Lower leg skin (tissue), 3 donors: ENCODE data around the gene RFX2.

ENCODE experiments used
- POLR2A ChIP-seq, 2 donors: fragments of 450-650 bp; IDR thresholded peaks; one replicate each; pipeline ENCODE4 v1.6.1; 2016 to 2017; ENCODE audit warnings: antibody characterized with exemption in 2 of 2, mild to moderate bottlenecking in 1 of 2, moderate library complexity in 1 of 2
- TF ChIP-seq, protein P1 (sequence below), 3 donors: fragments of 450-650 bp; IDR thresholded peaks; one replicate each; pipeline ENCODE4 v1.5.1; 2016; ENCODE audit warnings: antibody characterized with exemption in 3 of 3, mild to moderate bottlenecking in 3 of 3, moderate library complexity in 2 of 3

DNA sequence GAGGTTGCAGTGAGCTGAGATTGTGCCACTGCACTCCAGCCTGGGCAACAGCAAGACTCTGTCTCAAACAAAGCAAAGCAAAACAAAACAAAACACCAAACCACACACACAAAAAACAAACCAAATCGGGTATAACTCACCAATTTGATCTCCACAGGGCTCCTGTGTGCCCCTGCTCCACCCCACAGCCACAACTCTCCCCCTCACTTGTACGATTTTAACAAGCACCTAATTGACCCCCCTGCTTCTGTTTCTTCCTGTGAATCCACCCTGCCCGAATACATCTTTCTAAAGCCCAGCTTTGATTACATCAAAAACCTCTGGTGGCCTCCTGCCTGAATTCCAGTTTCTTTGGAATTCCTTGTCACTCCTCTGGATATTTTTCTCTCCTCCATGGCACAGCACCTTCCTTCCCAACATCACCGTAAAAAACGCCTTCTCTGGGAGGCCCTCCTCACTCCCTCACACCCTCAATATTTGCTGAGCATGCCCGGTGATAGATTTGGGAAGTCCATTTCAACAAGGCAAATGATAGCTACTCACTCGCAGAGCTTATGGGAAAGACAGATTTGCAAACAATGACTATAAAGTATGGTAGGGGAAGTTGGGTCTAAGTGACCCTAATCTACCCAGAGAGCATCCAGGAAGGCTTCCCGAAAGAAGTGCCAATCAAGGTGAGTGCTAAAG lies 120.8 kb downstream of the RFX2 start:
- TF ChIP-seq, protein P1, sequence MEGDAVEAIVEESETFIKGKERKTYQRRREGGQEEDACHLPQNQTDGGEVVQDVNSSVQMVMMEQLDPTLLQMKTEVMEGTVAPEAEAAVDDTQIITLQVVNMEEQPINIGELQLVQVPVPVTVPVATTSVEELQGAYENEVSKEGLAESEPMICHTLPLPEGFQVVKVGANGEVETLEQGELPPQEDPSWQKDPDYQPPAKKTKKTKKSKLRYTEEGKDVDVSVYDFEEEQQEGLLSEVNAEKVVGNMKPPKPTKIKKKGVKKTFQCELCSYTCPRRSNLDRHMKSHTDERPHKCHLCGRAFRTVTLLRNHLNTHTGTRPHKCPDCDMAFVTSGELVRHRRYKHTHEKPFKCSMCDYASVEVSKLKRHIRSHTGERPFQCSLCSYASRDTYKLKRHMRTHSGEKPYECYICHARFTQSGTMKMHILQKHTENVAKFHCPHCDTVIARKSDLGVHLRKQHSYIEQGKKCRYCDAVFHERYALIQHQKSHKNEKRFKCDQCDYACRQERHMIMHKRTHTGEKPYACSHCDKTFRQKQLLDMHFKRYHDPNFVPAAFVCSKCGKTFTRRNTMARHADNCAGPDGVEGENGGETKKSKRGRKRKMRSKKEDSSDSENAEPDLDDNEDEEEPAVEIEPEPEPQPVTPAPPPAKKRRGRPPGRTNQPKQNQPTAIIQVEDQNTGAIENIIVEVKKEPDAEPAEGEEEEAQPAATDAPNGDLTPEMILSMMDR (IDR thresholded peaks at IDR 0.05) = no peak
- no peak for TF ChIP-seq POLR2A (IDR thresholded peaks at IDR 0.05)
